ENCODE data around the gene MKRN2OS. TPM values are rescaled to one million over a fixed set of nuclear protein-coding genes. Genes with fewer than 3 reads are reported as not detected.

MKRN2OS gene
- total RNA-seq, 1 donor from 2014 or later: not detected

DNA sequence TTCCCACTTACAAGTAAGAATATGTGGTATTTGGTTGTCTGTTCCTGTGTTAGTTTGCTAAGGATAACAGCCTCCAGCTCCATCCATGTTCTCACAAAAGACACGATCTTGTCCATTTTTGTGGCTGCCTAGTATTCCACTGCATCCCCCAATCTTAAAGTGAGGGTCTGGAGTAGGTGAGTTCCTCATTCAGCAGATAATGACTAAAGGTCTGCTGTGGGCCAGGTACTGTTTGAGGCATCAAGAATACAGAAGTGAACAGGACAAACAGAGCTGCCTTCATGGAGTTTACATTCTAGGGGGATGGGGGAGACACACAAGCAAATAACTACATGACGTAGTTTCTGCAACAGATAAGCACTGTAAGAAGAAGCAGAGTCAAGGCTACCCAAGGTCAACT lies 24.3 kb downstream of the MKRN2OS start:
- ATAC-seq (ENCODE audit: low read depth) (no peak), DNase-seq (no peak)
- H3K4me3 Mint-ChIP-seq: no peak overlapping the region
- no peaks in the 10 kb centered on the region for H3K4me1 Mint-ChIP-seq
- ChIA-PET CTCF (no interaction called here), POLR2A (no interaction called here)
- H3K36me3 Mint-ChIP-seq (ENCODE audit: low read depth): peaks cover 35% of the 10 kb centered on the region
- no peaks in the 10 kb centered on the region for H3K27me3 Mint-ChIP-seq
- intact Hi-C loops (cut with micrococcal nuclease): no loop called here
- peaks cover 3% of the 10 kb centered on the region for H3K9me3 Mint-ChIP-seq
- H3K27ac Mint-ChIP-seq: no peak overlapping the region
- TF ChIP-seq, protein P1, sequence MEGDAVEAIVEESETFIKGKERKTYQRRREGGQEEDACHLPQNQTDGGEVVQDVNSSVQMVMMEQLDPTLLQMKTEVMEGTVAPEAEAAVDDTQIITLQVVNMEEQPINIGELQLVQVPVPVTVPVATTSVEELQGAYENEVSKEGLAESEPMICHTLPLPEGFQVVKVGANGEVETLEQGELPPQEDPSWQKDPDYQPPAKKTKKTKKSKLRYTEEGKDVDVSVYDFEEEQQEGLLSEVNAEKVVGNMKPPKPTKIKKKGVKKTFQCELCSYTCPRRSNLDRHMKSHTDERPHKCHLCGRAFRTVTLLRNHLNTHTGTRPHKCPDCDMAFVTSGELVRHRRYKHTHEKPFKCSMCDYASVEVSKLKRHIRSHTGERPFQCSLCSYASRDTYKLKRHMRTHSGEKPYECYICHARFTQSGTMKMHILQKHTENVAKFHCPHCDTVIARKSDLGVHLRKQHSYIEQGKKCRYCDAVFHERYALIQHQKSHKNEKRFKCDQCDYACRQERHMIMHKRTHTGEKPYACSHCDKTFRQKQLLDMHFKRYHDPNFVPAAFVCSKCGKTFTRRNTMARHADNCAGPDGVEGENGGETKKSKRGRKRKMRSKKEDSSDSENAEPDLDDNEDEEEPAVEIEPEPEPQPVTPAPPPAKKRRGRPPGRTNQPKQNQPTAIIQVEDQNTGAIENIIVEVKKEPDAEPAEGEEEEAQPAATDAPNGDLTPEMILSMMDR (IDR thresholded peaks at IDR 0.05): no peak

DNA sequence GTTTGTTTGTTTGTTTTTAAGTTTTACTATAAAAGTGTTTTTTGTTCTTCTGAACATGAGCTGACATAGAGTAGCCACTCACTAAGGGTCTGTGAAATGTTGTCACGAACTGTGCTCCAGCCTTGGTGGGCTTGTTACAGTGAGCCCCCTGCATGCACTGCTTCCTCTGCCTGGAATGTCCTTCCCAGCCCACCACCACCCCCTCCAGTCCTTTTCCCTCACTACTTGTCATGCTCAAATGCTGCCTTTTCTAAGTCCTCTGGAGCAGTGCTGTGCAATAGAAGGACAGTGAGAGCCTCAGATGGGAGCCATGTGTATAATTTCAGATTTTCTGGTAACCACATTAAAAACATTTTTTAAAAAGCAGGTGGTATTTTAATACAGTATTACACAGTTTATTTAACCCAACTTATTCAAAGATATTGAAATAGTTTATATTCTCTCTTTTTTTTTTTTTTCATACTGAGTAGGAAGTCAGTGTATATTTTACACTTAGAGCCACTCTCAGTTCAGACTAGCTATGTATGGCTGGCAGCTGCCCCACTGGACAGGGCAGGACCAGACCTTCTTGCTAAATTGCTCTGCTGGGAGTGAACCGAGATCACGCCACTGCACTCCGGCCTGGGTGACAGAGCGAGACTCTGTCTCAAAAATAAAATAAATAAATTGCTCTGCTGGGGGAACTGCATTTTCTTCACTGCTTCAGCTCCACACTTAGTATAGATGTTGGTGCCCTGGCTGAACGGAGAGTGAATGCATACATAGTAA lies 26.9 kb downstream of the MKRN2OS start:
- no peak for DNase-seq
- Mint-ChIP-seq H3K36me3 (ENCODE audit: low read depth) (peaks cover 27% of the 10 kb centered on the region), H3K4me3 (no peak overlapping the region), H3K27ac (no peak overlapping the region), H3K4me1 (no peaks in the 10 kb centered on the region), H3K9me3 (peaks cover 3% of the 10 kb centered on the region), H3K27me3 (no peaks in the 10 kb centered on the region)
- TF ChIP-seq, protein P1 (IDR thresholded peaks at IDR 0.05): no peak
- no peak for ATAC-seq (ENCODE audit: low read depth)
- ChIA-PET CTCF (no interaction called here), POLR2A (no interaction called here)
- intact Hi-C loops (cut with micrococcal nuclease): no loop called here

DNA sequence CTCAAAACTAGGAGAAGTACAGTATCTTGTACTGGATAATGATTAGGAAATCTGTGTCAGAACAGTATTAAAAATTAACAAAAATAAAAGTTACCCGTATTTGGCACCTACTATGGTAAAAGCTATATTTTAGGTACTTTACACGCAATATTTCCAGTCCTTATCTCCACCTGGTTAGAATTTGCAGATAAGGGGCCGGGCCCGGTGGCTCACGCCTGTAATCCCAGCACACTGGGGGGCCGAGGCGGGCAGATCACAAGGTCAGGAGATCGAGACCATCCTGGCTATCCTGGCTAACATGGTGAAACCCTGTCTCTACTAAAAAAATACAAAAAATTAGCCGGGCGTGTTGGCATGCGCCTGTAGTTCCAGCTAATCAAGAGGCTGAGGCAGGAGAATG lies 28.4 kb downstream of the MKRN2OS start:
- Mint-ChIP-seq H3K36me3 (ENCODE audit: low read depth) (peaks cover 30% of the 10 kb centered on the region), H3K27ac (no peak overlapping the region), H3K9me3 (peaks cover 3% of the 10 kb centered on the region), H3K4me3 (no peak overlapping the region), H3K27me3 (no peaks in the 10 kb centered on the region), H3K4me1 (no peaks in the 10 kb centered on the region)
- DNase-seq: no peak
- CTCF ChIA-PET: interaction anchor here (1.4 kb wide), 1 partner anchor 29 kb away, joined by 3 read pairs; the partner anchor contains the start of gene MKRN2OS
- TF ChIP-seq, protein P1 (IDR thresholded peaks at IDR 0.05): no peak
- intact Hi-C loops (cut with micrococcal nuclease): no loop called here
- ATAC-seq (ENCODE audit: low read depth): no peak
- POLR2A ChIA-PET: no interaction called here

DNA sequence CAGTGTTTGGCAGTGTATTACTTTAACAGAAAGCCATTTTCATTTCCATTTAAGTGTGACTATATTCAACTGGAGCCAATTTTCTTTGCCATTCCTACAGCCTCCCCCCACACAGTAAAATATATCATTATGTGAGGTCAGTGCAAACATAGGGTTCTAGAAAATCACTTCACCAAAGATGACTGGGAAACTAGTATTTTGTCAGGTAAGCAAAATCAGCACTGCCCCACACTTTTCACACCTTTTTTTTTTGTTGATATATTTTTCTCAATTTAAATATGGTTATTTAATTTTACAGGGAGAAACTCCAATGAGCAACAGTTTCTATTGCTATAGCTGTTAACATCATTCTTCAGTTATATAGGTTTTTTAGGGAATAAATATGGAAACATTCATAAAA lies 29.7 kb downstream of the MKRN2OS start:
- intact Hi-C loops (cut with micrococcal nuclease): no loop called here
- Mint-ChIP-seq H3K4me3 (no peak overlapping the region), H3K4me1 (no peaks in the 10 kb centered on the region), H3K27ac (no peak overlapping the region), H3K36me3 (ENCODE audit: low read depth) (peaks cover 29% of the 10 kb centered on the region), H3K9me3 (no peaks in the 10 kb centered on the region), H3K27me3 (no peaks in the 10 kb centered on the region)
- ChIA-PET CTCF (no interaction called here), POLR2A (no interaction called here)
- ATAC-seq (ENCODE audit: low read depth) (no peak), DNase-seq (no peak)
- TF ChIP-seq, protein P1 (IDR thresholded peaks at IDR 0.05): no peak

DNA sequence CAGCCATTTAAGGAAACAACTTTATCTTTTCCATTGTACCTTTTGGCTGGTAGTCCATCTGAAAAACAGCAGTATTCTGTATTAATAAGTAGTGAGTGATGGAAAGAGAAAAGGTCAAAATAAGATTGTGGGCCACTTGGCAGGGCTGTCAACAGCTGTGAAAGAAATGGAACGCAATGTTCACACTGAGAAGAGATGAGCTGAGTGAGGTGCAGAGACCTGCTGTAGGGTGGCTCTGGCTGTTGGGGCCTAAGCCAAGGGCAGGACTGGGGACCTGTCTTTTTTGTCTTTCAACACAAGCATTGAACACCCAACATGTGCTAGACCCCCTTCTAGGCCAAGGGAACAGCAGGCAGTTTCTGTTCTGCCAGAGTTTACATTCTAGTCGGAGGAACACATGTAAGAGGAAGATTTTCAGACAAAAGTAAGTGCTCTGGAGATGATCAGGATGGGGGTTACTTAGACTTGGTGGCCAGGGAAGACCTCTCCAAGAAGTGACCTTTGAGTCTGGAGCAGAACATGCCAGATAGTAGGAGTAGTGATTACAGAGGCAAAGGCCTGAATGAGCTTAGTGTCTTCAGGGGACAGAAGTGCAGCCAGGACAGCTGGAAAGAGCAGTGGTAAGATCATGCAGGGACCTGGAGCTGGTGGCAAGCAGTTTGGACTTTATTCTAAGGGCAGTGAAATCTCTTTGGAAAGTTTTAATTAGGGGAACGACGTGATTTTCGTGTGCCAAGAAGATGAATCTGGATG lies 31.4 kb downstream of the MKRN2OS start:
- H3K36me3 Mint-ChIP-seq (ENCODE audit: low read depth): peaks cover 30% of the 10 kb centered on the region
- H3K4me1 Mint-ChIP-seq: no peaks in the 10 kb centered on the region
- no peaks in the 10 kb centered on the region for H3K9me3 Mint-ChIP-seq
- no peak for DNase-seq
- no peak for ATAC-seq (ENCODE audit: low read depth)
- TF ChIP-seq, protein P1 (IDR thresholded peaks at IDR 0.05): no peak
- H3K27me3 Mint-ChIP-seq: no peaks in the 10 kb centered on the region
- no peak overlapping the region for H3K4me3 Mint-ChIP-seq
- intact Hi-C loops (cut with micrococcal nuclease): no loop called here
- CTCF ChIA-PET: no interaction called here
- POLR2A ChIA-PET: no interaction called here
- no peak overlapping the region for H3K27ac Mint-ChIP-seq

Data from activated B cell treated with CpG ODN at 0.5 μM for 24 hours (primary cell).